Umbilical cord (tissue), 2 donors: ENCODE data around the gene MGST2. TPM values are rescaled to one million over a fixed set of nuclear protein-coding genes. Genes with fewer than 3 reads are reported as not detected.

Experiments used
- DNase-seq: peaks from one replicate; pipeline ENCODE4 v3.0.0-alpha.2; 2015; ENCODE audit warnings: low spot score
- total RNA-seq: library from RNA; depleted of rRNA; stranded (reverse); fragments of >200 nt; gene quantifications from one replicate; pipeline ENCODE4 v1.2.3, GENCODE V29; 2014; ENCODE audit warnings: low replicate concordance; ENCODE audit not compliant: insufficient read depth

MGST2 gene
- total RNA-seq, 1 donor from 2014 or later: 62.6 TPM

- no peak for DNase-seq
Observed at GRCh38 chr4:139643042-139643895, 22.4 kb upstream of the MGST2 start.

DNA sequence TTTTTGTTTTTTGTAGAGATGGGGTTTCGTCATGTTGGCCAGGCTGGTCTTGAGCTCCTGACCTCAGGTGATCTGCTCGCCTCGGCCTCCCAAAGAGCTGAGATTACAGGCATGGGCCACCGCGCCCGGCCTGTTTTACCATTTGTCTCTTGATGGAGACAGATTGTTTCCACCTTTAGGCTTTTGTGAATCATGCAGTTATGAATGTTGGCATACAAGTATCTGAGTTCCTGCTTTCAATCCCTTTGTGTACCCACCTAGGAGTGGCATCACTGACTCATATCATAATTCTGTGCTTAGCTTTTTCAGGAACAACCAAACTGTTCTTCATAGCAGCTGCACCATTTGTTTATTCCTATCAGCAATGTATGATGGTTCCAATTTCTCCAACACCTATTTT is 20.2 kb upstream of the MGST2 start:
- no peak for DNase-seq

DNA sequence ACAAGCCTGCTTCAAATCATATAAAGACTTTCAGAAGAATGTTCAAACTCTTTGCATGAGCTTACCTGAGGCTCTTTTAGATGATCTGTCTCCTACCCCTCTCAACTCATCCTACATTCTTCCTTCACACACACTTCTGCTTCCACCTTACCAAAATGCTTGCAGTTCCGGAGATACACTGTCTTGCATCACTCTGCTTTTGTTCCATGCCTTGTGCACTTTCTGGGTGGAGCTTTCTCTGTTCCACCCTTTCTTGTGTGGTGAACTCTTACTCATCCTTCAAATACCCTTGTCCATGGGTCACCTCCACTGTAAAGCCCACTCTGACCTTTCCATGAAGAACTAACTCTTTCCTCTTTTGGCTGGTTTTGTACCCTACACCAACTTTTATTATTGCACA is 18.4 kb upstream of the MGST2 start:
- DNase-seq: no peak

DNA sequence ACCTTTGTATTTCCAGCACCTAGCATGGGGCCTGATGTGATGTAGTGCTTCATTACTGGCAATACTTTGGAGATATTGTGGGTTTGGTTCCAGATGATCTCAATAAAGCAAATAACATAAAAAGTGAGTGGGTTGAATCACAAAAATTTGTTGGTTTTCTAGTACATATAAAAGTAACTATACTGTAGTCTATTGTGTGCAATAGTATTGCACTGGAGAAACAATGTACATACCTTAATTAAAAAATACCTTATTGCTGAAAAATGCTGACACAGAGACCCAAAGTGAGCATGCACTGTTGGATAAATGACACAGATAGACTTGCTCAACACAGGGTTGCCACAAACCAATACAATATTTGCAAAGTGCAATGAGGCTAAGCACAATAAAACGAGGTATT is 17.7 kb upstream of the MGST2 start:
- DNase-seq: no peak

- peak; percentile 89 for DNase-seq
Observed at GRCh38 chr4:139651282-139652194, 14.1 kb upstream of the MGST2 start.

DNA sequence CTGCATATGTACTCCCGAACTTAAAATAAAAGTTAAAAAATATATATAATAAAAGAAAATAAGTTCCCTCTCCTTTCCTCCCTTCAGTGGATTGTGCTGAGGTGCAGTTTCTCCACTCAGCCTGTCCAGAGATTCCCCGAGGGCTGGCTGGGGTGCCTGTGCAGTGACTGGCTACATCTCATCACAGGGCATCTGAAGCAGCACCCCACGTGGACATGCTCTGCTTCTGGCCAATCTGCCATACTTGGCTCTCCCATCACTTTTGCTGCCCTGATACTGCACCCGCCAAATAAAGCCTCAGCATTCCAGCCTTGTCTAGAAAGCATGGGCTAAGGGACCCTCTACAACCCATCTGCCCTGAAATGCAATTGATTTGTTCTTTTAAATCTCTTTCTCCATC is 11.1 kb upstream of the MGST2 start:
- DNase-seq: no peak

GRCh38 chr4:139655116-139655515 is 10.5 kb upstream of the MGST2 start:
- peak; percentile 70 for DNase-seq

- peak; percentile 83 for DNase-seq
Observed at GRCh38 chr4:139656614-139657486, 8.8 kb upstream of the MGST2 start.

DNA sequence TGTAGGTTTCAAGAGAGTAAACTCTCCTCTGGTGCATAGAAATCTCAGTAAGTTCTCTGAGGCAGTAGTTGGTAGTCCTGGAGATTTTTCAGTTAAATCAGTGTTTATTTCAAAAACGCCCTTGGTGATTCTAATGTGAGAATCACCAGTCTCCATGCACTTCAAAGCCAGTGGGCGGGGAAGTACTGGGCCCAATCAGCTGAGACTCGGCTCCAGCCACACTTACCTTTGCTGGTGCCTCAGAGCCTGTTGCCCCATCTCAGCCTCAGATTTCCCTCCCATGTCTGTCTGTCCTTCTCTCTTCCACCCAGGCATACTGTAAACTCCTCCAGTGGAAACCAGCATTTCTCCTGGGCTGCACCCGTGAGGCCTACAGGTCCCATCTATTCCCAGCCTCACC is 7.4 kb upstream of the MGST2 start:
- DNase-seq: peak; percentile 63

DNA sequence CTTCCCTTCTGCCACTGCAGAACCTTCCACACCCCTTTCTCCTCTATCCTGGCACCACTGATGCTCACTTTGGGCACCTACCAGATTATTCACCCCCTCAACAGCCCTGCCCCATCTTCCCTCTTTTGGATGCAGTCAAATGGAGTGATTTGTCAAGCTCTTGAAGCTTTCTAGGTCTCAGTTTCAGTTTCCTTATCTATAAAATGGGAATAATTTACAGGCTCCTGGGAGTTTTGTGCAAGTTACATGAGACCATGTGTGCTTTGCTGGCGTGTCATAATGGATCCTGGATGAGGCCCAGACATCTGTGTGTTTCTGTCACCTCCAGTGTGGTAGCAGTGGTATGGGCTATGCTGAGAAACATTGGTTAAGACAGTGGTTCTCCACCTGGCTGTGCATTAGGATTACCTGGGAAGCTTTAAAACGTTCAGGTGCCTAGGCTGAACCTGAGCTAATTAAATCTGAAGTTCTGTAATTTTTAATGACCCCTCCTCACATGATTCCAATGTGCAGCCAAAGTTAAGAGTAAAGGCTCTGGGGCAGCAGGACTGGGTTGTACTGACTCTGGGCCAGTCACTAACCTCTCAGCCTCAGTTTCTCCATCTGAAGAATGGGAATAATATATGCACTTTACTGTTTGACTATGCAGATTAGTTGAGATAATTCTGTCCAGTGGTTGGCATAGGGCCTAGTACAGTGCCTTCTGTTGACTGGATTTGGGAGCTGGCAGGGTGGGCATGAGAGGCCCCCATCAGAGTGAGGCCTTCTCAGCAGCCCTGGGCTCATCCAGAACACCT is 6.8 kb upstream of the MGST2 start:
- DNase-seq: no peak

GRCh38 chr4:139659735-139660424 is 5.7 kb upstream of the MGST2 start:
- DNase-seq: no peak

DNA sequence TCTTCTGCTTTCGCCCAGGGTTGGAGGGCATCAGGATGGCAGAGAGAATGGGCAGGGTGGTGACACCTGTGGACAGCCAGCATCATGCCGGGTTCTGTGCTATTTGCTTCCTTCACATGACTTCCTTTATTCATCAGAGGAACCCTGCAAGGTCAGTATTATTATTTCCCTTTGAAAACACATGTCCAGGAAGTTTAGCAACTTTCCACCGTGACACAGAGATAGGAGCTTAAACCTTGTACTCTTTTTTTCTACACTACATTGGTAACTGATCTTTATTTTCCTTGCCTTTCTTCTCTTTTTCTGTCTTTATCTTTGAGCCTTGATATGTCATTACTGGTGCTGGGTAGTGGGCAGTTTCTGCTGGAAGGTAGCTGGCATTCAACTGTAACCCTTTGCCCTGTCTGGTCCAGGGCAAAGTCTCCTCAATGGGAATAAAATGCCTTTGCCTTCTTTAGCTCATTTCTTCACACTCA is 5.0 kb upstream of the MGST2 start:
- no peak for DNase-seq

- DNase-seq: no peak
Observed at GRCh38 chr4:139663561-139664138, 2.0 kb upstream of the MGST2 start.

DNA sequence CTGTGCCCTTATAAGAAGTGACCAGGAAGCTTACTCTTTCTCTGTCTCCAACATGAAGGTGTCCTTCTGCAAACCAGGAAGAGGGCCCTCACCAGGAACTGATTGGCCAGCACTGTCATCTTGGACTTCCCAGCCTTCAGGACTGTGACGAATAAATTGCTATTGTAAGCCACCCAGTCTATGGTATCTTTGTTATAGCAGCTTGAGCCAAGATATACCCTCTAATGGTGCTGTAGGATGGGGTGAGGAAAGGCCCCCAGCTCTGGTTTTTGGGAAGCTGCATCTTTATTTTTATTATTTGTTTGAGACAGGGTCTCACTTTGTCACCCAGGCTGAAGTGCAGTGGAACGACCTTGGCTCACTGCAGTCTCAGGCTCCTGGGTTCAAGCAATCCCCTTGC is 1.2 kb upstream of the MGST2 start:
- no peak for DNase-seq

- no peak for DNase-seq
Observed at GRCh38 chr4:139665079-139665689, 435 bp upstream of the MGST2 start.

DNA sequence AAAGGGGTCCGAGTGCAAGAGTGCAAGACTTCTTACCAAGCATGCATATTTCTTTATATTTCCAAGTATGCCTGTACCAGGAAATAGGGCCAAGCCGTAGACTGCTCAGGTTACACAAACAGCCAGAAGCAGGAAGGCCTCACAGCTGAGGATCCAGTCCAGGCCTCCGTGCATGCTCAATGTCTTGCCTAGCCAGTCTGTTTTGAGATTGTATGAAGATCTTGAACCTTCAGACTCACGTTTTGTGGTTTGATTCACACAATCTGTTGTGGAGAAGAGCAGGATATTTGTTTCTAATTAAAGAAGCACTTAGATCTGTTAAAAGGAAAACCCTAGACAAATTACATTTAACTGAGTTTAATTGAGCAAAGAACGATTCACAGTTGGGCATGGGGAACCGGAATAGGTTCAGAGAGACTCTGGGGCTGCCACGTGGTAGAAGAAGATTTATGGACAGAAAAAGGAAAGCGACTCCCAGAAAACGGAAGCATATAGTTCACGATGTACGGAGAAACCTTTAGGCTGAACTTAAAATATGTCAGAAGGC is 1.2 kb downstream of the MGST2 start:
- DNase-seq: peak; percentile 90

GRCh38 chr4:139668036-139668435 is 2.4 kb downstream of the MGST2 start:
- DNase-seq: no peak

- no peak for DNase-seq
Observed at GRCh38 chr4:139668658-139669201, 3.1 kb downstream of the MGST2 start.

DNA sequence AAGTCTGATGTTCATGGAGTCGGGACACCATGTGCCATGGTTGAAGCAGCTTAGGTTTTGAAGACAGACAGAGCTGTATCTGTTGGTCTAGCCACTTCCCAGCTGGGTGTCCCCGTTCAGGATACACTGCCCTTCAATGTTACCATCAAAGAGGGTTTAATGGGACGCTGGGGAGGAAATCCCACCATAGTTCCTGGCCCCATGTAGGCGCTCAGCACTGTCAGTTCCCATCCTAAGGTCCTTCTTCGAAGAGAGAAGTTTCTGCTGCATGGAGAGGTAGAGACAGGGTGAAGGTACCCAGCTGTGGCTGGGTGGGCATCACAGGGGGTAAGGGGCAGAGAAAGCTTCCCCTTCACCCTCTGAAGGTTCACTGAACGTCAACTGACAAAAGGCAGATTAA is 3.7 kb downstream of the MGST2 start:
- DNase-seq: no peak
